GM23338 (cell line): ENCODE measurements around the gene CDHR3. TPM values are rescaled to one million over a fixed set of nuclear protein-coding genes. Genes with fewer than 3 reads are reported as not detected.

Experiments
- ATAC-seq: fragments of 200-7000 bp; cut with Tn5 transposase; 3 replicates; pipeline ENCODE4 v1.9.1; 2020
- DNase-seq: peaks from one replicate; pipeline ENCODE4 v3.0.0-alpha.2; 2015; ENCODE audit warnings: low spot score
- H2AFZ ChIP-seq: fragments of 200-600 bp; sonication (generic); 2 replicates; pipeline ENCODE4 v1.8.0; 2016; ENCODE audit warnings: antibody characterized with exemption, mild to moderate bottlenecking, moderate library complexity
- H3F3A ChIP-seq: fragments of 200-600 bp; sonication (generic); replicated peaks from 2 replicates; pipeline ENCODE4 v1.8.0; 2017; ENCODE audit warnings: antibody characterized with exemption, mixed run types, low read depth
- H3K27ac ChIP-seq: fragments of 200-600 bp; sonication (generic); 2 replicates; pipeline ENCODE4 v1.6.1; 2016; ENCODE audit warnings: low read depth
- H3K27me3 ChIP-seq: fragments of 200-600 bp; sonication (generic); 2 replicates; pipeline ENCODE4 v1.8.0; 2016; ENCODE audit warnings: mild to moderate bottlenecking, mixed run types, moderate library complexity; ENCODE audit not compliant: insufficient read depth
- H3K36me3 ChIP-seq: fragments of 200-600 bp; sonication (generic); 2 replicates; pipeline ENCODE4 v1.8.0; 2016; ENCODE audit warnings: mild to moderate bottlenecking; ENCODE audit not compliant: insufficient read depth
- H3K4me1 ChIP-seq: fragments of 200-600 bp; sonication (generic); 2 replicates; pipeline ENCODE4 v1.8.0; 2016; ENCODE audit warnings: mild to moderate bottlenecking, moderate library complexity; ENCODE audit not compliant: insufficient read depth
- H3K4me2 ChIP-seq: fragments of 200-600 bp; sonication (generic); 2 replicates; pipeline ENCODE4 v1.7.1; 2017; ENCODE audit warnings: mixed run types
- H3K4me3 ChIP-seq: fragments of 200-600 bp; sonication (generic); 2 replicates; pipeline ENCODE4 v1.6.1; 2016; ENCODE audit warnings: mixed run types
- H3K79me2 ChIP-seq: fragments of 200-600 bp; sonication (generic); replicated peaks from 2 replicates; pipeline ENCODE4 v1.8.0; 2017; ENCODE audit warnings: mild to moderate bottlenecking; ENCODE audit not compliant: insufficient read depth
- H3K9me2 ChIP-seq: fragments of 200-600 bp; sonication (generic); 2 replicates; pipeline ENCODE4 v1.8.0; 2017; ENCODE audit not compliant: insufficient read depth
- H4K20me1 ChIP-seq: fragments of 200-600 bp; sonication (generic); replicated peaks from 2 replicates; pipeline ENCODE4 v1.8.0; 2017; ENCODE audit warnings: mild to moderate bottlenecking; ENCODE audit not compliant: insufficient read depth
- H3K27ac Mint-ChIP-seq: 2 replicates; pipeline ENCODE4 v1.8.0; 2020; ENCODE audit warnings: inconsistent platforms, mild to moderate bottlenecking, moderate library complexity, mixed read lengths
- H3K27me3 Mint-ChIP-seq: 3 replicates; pipeline ENCODE4 v1.8.0; 2022; ENCODE audit warnings: low read depth, mild to moderate bottlenecking, moderate library complexity, mixed read lengths, inconsistent platforms; ENCODE audit not compliant: insufficient read depth, poor library complexity
- H3K36me3 Mint-ChIP-seq: 3 replicates; pipeline ENCODE4 v1.8.0; 2021; ENCODE audit warnings: low read depth, mild to moderate bottlenecking, inconsistent platforms, moderate library complexity, mixed read lengths
- H3K4me1 Mint-ChIP-seq: 3 replicates; pipeline ENCODE4 v1.8.0; 2020; ENCODE audit warnings: mild to moderate bottlenecking, inconsistent platforms, mixed read lengths
- H3K4me3 Mint-ChIP-seq: 3 replicates; pipeline ENCODE4 v1.8.0; 2021; ENCODE audit warnings: moderate library complexity, mild to moderate bottlenecking, inconsistent platforms, mixed read lengths
- H3K9me3 Mint-ChIP-seq: 3 replicates; pipeline ENCODE4 v1.8.0; 2020; ENCODE audit warnings: moderate library complexity, mild to moderate bottlenecking, inconsistent platforms, mixed read lengths
- CTCF ChIP-seq, 2 experiments: fragments of 200-600 bp in 1 of 2; sonication (generic) in 1 of 2; conservative IDR thresholded peaks; 2 replicates each; pipeline versions ENCODE4 v1.5.1 to v1.6.1; 2016 to 2017; ENCODE audit warnings: antibody characterized with exemption in 2 of 2, low read depth in 2 of 2, mild to moderate bottlenecking in 2 of 2, moderate library complexity in 1 of 2
- EZH2 ChIP-seq: fragments of 200-600 bp; sonication (generic); IDR thresholded peaks from one replicate; pipeline ENCODE4 v1.8.0; 2017; ENCODE audit warnings: antibody characterized with exemption, mild to moderate bottlenecking, low read depth; ENCODE audit not compliant: unreplicated experiment
- JUNB ChIP-seq: IDR thresholded peaks from one replicate; pipeline ENCODE4 v1.6.1; 2016; ENCODE audit warnings: antibody characterized with exemption; ENCODE audit not compliant: unreplicated experiment
- NANOG ChIP-seq: IDR thresholded peaks from 2 replicates; pipeline ENCODE4 v1.6.1; 2016; ENCODE audit warnings: antibody characterized with exemption, borderline replicate concordance
- POLR2AphosphoS5 ChIP-seq: IDR thresholded peaks from 2 replicates; pipeline ENCODE4 v1.6.1; 2016; ENCODE audit warnings: antibody characterized with exemption, low read depth
- REST ChIP-seq: IDR thresholded peaks from one replicate; pipeline ENCODE4 v1.6.1; 2018; ENCODE audit warnings: antibody characterized with exemption; ENCODE audit not compliant: unreplicated experiment
- ZNF462 ChIP-seq: fragments of 250-450 bp; sonication (Bioruptor Pico); IDR thresholded peaks from 2 replicates; pipeline ENCODE4 v1.5.0; 2020; ENCODE audit warnings: mild to moderate bottlenecking, moderate library complexity
- polyA plus RNA-seq: library from polyadenylated mRNA; unstranded; fragments of >200 nt; fragmentation: Nextera tagmentation; extraction: Ambion mirVana; gene quantifications from 2 replicates; pipeline ENCODE4 v1.2.1, GENCODE V29; 2016
- total RNA-seq: library from RNA; depleted of rRNA; stranded (reverse); fragments of >200 nt; shearing (Covaris generic); gene quantifications from 2 replicates; pipeline ENCODE4 v1.2.3, GENCODE V29; 2014

The CDHR3 gene
- total and polyA plus RNA-seq, 2 experiments from 2014 or later: 5.1 to 12.2 TPM

GRCh38 chr7:105990141-105990540 lies 27.1 kb downstream of the CDHR3 start:
- no peak for TF ChIP-seq POLR2AphosphoS5
- TF ChIP-seq ZNF462 (CRISPR knock-in tag): no peak
- no peak for TF ChIP-seq JUNB
- TF ChIP-seq NANOG: no peak
- no peak for TF ChIP-seq EZH2
- no peak for TF ChIP-seq REST
- no peak for TF ChIP-seq CTCF (conservative IDR thresholded peaks at IDR 0.05; ENCODE audit: low read depth in 2 of 2)
- peaks cover 70% of the 10 kb centered on the region for H3K4me1 ChIP-seq
- no peak overlapping the region for H2AFZ ChIP-seq
- no peaks in the 10 kb centered on the region for H3K36me3 ChIP-seq
- Mint-ChIP-seq H3K27ac (peak overlapping the region; percentile 95), H3K9me3 (no peaks in the 10 kb centered on the region), H3K27me3 (peaks cover 9% of the 10 kb centered on the region), H3K4me1 (peaks cover 71% of the 10 kb centered on the region), H3K36me3 (no peaks in the 10 kb centered on the region), H3K4me3 (no peak overlapping the region)
- H3K4me3 ChIP-seq: no peak overlapping the region
- H3K4me2 ChIP-seq: peak overlapping the region; percentile 31
- no peak for DNase-seq
- no peaks in the 10 kb centered on the region for H3K79me2 ChIP-seq
- peaks cover 5% of the 10 kb centered on the region; the same call in 1 of the 2 replicates for H3K9me2 ChIP-seq
- no peaks in the 10 kb centered on the region for H4K20me1 ChIP-seq
- H3F3A ChIP-seq: peaks cover 14% of the 10 kb centered on the region
- no peaks in the 10 kb centered on the region for H3K27me3 ChIP-seq
- no peak for ATAC-seq
- H3K27ac ChIP-seq: peak overlapping the region; percentile 68
